B cell (primary cell): ENCODE data around the gene DMRT1. TPM values are rescaled to one million over a fixed set of nuclear protein-coding genes. Genes with fewer than 3 reads are reported as not detected.

Experiments
- ATAC-seq: fragments of 200-7000 bp; cut with Tn5 transposase; one replicate; pipeline ENCODE4 v1.10.0; 2021; ENCODE audit warnings: low read depth, mild to moderate bottlenecking, moderate number of reproducible peaks, moderate library complexity
- CTCF ChIA-PET: fragments of 350-600 bp; sonication (Branson Sonifier 250); formaldehyde crosslinking; loops from one replicate; lab custom pipeline; 2021; ENCODE audit warnings: antibody characterized with exemption, inconsistent platforms; lab: Charles Lee
- POLR2A ChIA-PET: fragments of 350-600 bp; sonication (Branson Sonifier 250); formaldehyde crosslinking; loops from one replicate; lab custom pipeline; 2021; ENCODE audit warnings: antibody characterized with exemption; lab: Charles Lee
- DNase-seq: peaks from one replicate; pipeline ENCODE4 v3.0.0; 2013
- H2AFZ ChIP-seq: 2 replicates; pipeline ENCODE4 v1.6.1; 2012; ENCODE audit warnings: mild to moderate bottlenecking, low read depth, low read length; ENCODE audit not compliant: insufficient read depth, poor library complexity, severe bottlenecking
- H3K27ac ChIP-seq, 2 donors: 1 replicate in 1 of 2; 2 replicates in 1 of 2; pipeline ENCODE4 v1.5.1; 2012 to 2013; ENCODE audit warnings: low read length in 2 of 2, mild to moderate bottlenecking in 2 of 2, moderate library complexity in 1 of 2
- H3K27me3 ChIP-seq, 4 experiments: fragments of 200-600 bp in 1 of 4; sonication (generic) in 1 of 4; replicated peaks in 1 of 4; 1 replicate in 2 of 4; 2 replicates in 2 of 4; pipeline versions ENCODE4 v1.6.1 to v1.7.0; 2013 to 2016; ENCODE audit warnings: low read length in 3 of 4, mild to moderate bottlenecking in 2 of 4, mixed read lengths in 1 of 4, moderate library complexity in 1 of 4; ENCODE audit not compliant: insufficient read depth in 4 of 4, control insufficient read depth in 3 of 4; ENCODE audit errors: control extremely low read depth in 1 of 4
- H3K36me3 ChIP-seq, 2 experiments: replicated peaks in 1 of 2; 1 replicate in 1 of 2; 2 replicates in 1 of 2; pipeline versions ENCODE4 v1.6.1 to v1.7.1; 2013; ENCODE audit warnings: low read length in 1 of 2; ENCODE audit not compliant: insufficient read depth in 2 of 2, control insufficient read depth in 1 of 2; ENCODE audit errors: control extremely low read depth in 1 of 2, extremely low read depth in 1 of 2
- H3K4me1 ChIP-seq, 2 donors: fragments of 200-600 bp in 1 of 2; sonication (generic) in 1 of 2; 1 replicate in 1 of 2; 2 replicates in 1 of 2; pipeline versions ENCODE4 v1.5.1 to v1.6.1; 2013 to 2017; ENCODE audit warnings: low read length in 2 of 2; ENCODE audit not compliant: control insufficient read depth in 2 of 2, insufficient read depth in 2 of 2
- H3K4me2 ChIP-seq: replicated peaks from 2 replicates; pipeline ENCODE3; 2012; ENCODE audit warnings: mild to moderate bottlenecking, low read depth, low read length; ENCODE audit not compliant: poor library complexity, severe bottlenecking
- H3K4me3 ChIP-seq, 5 experiments: fragments of 200-600 bp in 1 of 5; sonication (generic) in 1 of 5; 1 replicate in 3 of 5; 2 replicates in 2 of 5; pipeline versions ENCODE4 v1.5.1 to v1.7.0; 2011 to 2016; ENCODE audit warnings: low read length in 4 of 5, mild to moderate bottlenecking in 4 of 5, low read depth in 2 of 5, control low read depth in 1 of 5, moderate library complexity in 1 of 5; ENCODE audit not compliant: insufficient read depth in 1 of 5; ENCODE audit errors: control extremely low read depth in 1 of 5, extremely low read depth in 1 of 5
- H3K79me2 ChIP-seq: fragments of 200-600 bp; sonication (generic); one replicate; pipeline ENCODE4 v1.6.0; 2016; ENCODE audit warnings: low read length; ENCODE audit not compliant: control insufficient read depth, insufficient read depth
- H3K9ac ChIP-seq: fragments of 200-600 bp; sonication (generic); 2 replicates; pipeline ENCODE4 v1.6.1; 2017; ENCODE audit warnings: mild to moderate bottlenecking, low read length, moderate library complexity
- H3K9me3 ChIP-seq, 3 donors: one replicate each; pipeline versions ENCODE4 v1.6.1 to v1.7.1; 2013; ENCODE audit warnings: low read length in 2 of 3; ENCODE audit not compliant: control insufficient read depth in 2 of 3, insufficient read depth in 1 of 3; ENCODE audit errors: control extremely low read depth in 1 of 3
- H4K20me1 ChIP-seq: 2 replicates; pipeline ENCODE4 v1.6.0; 2012; ENCODE audit warnings: mild to moderate bottlenecking, low read length; ENCODE audit not compliant: insufficient read depth, control insufficient read depth, poor library complexity, severe bottlenecking
- H3K27ac Mint-ChIP-seq: one replicate; pipeline ENCODE4 v1.8.0; 2021; ENCODE audit warnings: mixed read lengths
- H3K27me3 Mint-ChIP-seq: one replicate; pipeline ENCODE4 v1.8.0; 2021; ENCODE audit warnings: mixed read lengths
- H3K4me1 Mint-ChIP-seq: one replicate; pipeline ENCODE4 v1.8.0; 2021; ENCODE audit warnings: mixed read lengths
- H3K4me3 Mint-ChIP-seq: one replicate; pipeline ENCODE4 v1.8.0; 2021; ENCODE audit warnings: mixed read lengths
- H3K9me3 Mint-ChIP-seq: one replicate; pipeline ENCODE4 v1.8.0; 2022; ENCODE audit warnings: mixed read lengths; ENCODE audit not compliant: insufficient read depth
- CTCF ChIP-seq: fragments of 200-600 bp; IDR thresholded peaks from one replicate; pipeline ENCODE4 v1.8.0; 2022; ENCODE audit warnings: antibody characterized with exemption, mild to moderate bottlenecking
- EZH2 ChIP-seq: IDR thresholded peaks from 2 replicates; pipeline ENCODE4 v1.6.1; 2012; ENCODE audit warnings: borderline replicate concordance, low read depth, mild to moderate bottlenecking, moderate library complexity, low read length; ENCODE audit not compliant: insufficient read depth, poor library complexity, severe bottlenecking
- WGBS: methylation state at CpG from one replicate; pipeline ENCODE4 v1.1.5; 2013; ENCODE audit warnings: missing lambda C conversion rate; ENCODE audit not compliant: insufficient coverage; 5-methylcytosine and 5-hydroxymethylcytosine counted together
- intact Hi-C: fragments of 100-400 bp; cut with micrococcal nuclease; formaldehyde crosslinking; loops from one replicate; pipeline ENCODE4 v1.10.0; 2022
- polyA plus RNA-seq: library from polyadenylated mRNA; depleted of rRNA; stranded (reverse); fragments of >200 nt; gene quantifications from 2 replicates; pipeline ENCODE4 v1.2.3, GENCODE V29; 2012
- small RNA-seq: library from RNA; depleted of rRNA; stranded (forward); fragments of <200 nt; gene quantifications from one replicate; pipeline ENCODE3, GENCODE V24; 2012; ENCODE audit warnings: low replicate concordance, low read depth; ENCODE audit not compliant: insufficient read length
- total RNA-seq, 2 donors: library from RNA; stranded (reverse); fragments of 120-200 nt in 1 of 2; gene quantifications; 1 replicate in 1 of 2; 2 replicates in 1 of 2; pipeline versions ENCODE4 v1.2.3 to v1.2.4, GENCODE V29; 2013 to 2022

Gene DMRT1
- total and polyA plus RNA-seq, 2 donors (not counting 1 experiment from before 2014, with no cell fraction given) = not detected

GRCh38 chr9:1018121-1018520, 176.6 kb downstream of the DMRT1 start:
- 7% methylated on average over 7 of the region's 10 CpGs for WGBS
- H3K4me2 ChIP-seq = no peak overlapping the region
- CTCF ChIA-PET = no interaction called here
- H4K20me1 ChIP-seq = no peaks in the 10 kb centered on the region
- H3K27me3 ChIP-seq = peaks cover 0 to 9% (median 6%) of the 10 kb centered on the region in 4 experiments
- peaks cover 35% of the 10 kb centered on the region for H3K27me3 Mint-ChIP-seq
- H3K9ac ChIP-seq = no peak overlapping the region
- no peaks in the 10 kb centered on the region for H3K4me1 ChIP-seq
- DNase-seq = no peak
- intact Hi-C loops = no loop called here
- no peak overlapping the region for H2AFZ ChIP-seq
- no peak overlapping the region for H3K27ac Mint-ChIP-seq
- H3K4me1 Mint-ChIP-seq = no peaks in the 10 kb centered on the region
- H3K9me3 Mint-ChIP-seq = peaks cover 2% of the 10 kb centered on the region
- TF ChIP-seq CTCF (peak; percentile 9), EZH2 (no peak)
- ATAC-seq = no peak
- no peaks in the 10 kb centered on the region for H3K79me2 ChIP-seq
- no peak overlapping the region for H3K27ac ChIP-seq
- POLR2A ChIA-PET = no interaction called here
- no peak overlapping the region for H3K4me3 Mint-ChIP-seq
- no peak overlapping the region for H3K4me3 ChIP-seq
- H3K9me3 ChIP-seq = peaks cover 0 to 8% (median 6%) of the 10 kb centered on the region in 3 donors
- no peaks in the 10 kb centered on the region for H3K36me3 ChIP-seq

Small RNA genes within 50 kb of the gene (small RNA-seq; reads per million reads assigned to genes)
- gene RNU6-1073P = not detected

Other genes with a start within 250 kb of the DMRT1 start
- not detected in 2 replicates for gene DMRT3, start 135.0 kb downstream of the DMRT1 start, total RNA-seq
- gene DMRT3, start 135.0 kb downstream of the DMRT1 start, polyA plus RNA-seq = not detected in 2 replicates
- gene DMRT2, start 208.7 kb downstream of the DMRT1 start, total RNA-seq = not detected in 2 replicates
- gene DMRT2, start 208.7 kb downstream of the DMRT1 start, polyA plus RNA-seq = not detected in 2 replicates